A549 (cell line): ENCODE results near the gene FAM20C. TPM values are rescaled to one million over a fixed set of nuclear protein-coding genes. Genes with fewer than 3 reads are reported as not detected.

ENCODE experiments used
- ATAC-seq, 2 experiments: fragments of 200-7000 bp in 1 of 2; fragments of >200 bp in 1 of 2; cut with Nextera tagmentation in 1 of 2; cut with Tn5 transposase in 1 of 2; 3 replicates each; pipeline versions ENCODE4 v1.8.0 to v1.9.1; 2018 to 2020; ENCODE audit warnings: mild to moderate bottlenecking in 1 of 2, moderate library complexity in 1 of 2
- CTCF ChIA-PET: fragments of 300-600 bp; sonication (Branson Sonifier 250); formaldehyde crosslinking; extraction: SDS; loops from one replicate; lab custom pipeline; 2021; ENCODE audit warnings: antibody characterized with exemption, inconsistent platforms; lab: Yijun Ruan, JAX
- POLR2A ChIA-PET: fragments of 350-600 bp; formaldehyde crosslinking; extraction: SDS; loops from one replicate; lab custom pipeline; 2021; ENCODE audit warnings: antibody characterized with exemption, inconsistent platforms; lab: Yijun Ruan, JAX
- DNase-seq, 2 experiments: peaks; one replicate each; pipeline versions ENCODE4 v3.0.0 to v3.0.0-alpha.2; 2011 to 2016; ENCODE audit warnings: low read depth in 1 of 2, low spot score in 1 of 2
- FAIRE-seq: peaks from 2 replicates; lab custom pipeline; 2011; peaks lifted over from hg19 to GRCh38; lab: Jason Lieb, UNC
- H3K27ac ChIP-seq, 2 experiments: fragments of >200 bp; sonication (Bioruptor Twin); formaldehyde crosslinking; 3 replicates each; pipeline ENCODE4 v1.5.1; 2016 to 2017
- H3K4me1 ChIP-seq: fragments of >200 bp; sonication (Bioruptor Twin); formaldehyde crosslinking; 3 replicates; pipeline ENCODE4 v1.6.1; 2016
- H3K4me2 ChIP-seq: fragments of >200 bp; sonication (Bioruptor Twin); formaldehyde crosslinking; 3 replicates; pipeline ENCODE4 v1.6.1; 2016
- H3K4me3 ChIP-seq: fragments of >200 bp; sonication (Bioruptor Twin); formaldehyde crosslinking; 3 replicates; pipeline ENCODE4 v1.5.1; 2016
- H3K9me3 ChIP-seq: fragments of >200 bp; sonication (Bioruptor Twin); formaldehyde crosslinking; 3 replicates; pipeline ENCODE4 v1.6.1; 2016
- ATOH8 ChIP-seq: fragments of 250-450 bp; sonication (Bioruptor Pico); IDR thresholded peaks from 2 replicates; pipeline ENCODE4 v1.5.0; 2020; ENCODE audit warnings: low read depth, mild to moderate bottlenecking, moderate library complexity
- BCL3 ChIP-seq: fragments of >200 bp; sonication (Bioruptor Twin); formaldehyde crosslinking; IDR thresholded peaks from 3 replicates; pipeline ENCODE4 v1.6.1; 2016
- BHLHE40 ChIP-seq: IDR thresholded peaks from 2 replicates; pipeline ENCODE4 v1.6.1; 2012; ENCODE audit warnings: low read depth, low read length, inconsistent platforms
- CHD4 ChIP-seq: fragments of 200-600 bp; sonication (generic); IDR thresholded peaks from 2 replicates; pipeline ENCODE4 v1.6.1; 2016; ENCODE audit warnings: antibody characterized with exemption, mild to moderate bottlenecking, borderline replicate concordance
- E2F6 ChIP-seq: IDR thresholded peaks from 2 replicates; pipeline ENCODE4 v1.6.1; 2012; ENCODE audit warnings: low read depth, borderline replicate concordance
- EHF ChIP-seq: fragments of 250-450 bp; sonication (Bioruptor Pico); IDR thresholded peaks from 2 replicates; pipeline ENCODE4 v1.5.0; 2020; ENCODE audit warnings: mild to moderate bottlenecking
- ELK1 ChIP-seq: fragments of 150-350 bp; IDR thresholded peaks from 2 replicates; pipeline ENCODE4 v1.6.1; 2014; ENCODE audit warnings: low read depth, mild to moderate bottlenecking, low read length
- EP300 ChIP-seq, 2 experiments: fragments of >200 bp; sonication (Bioruptor Twin); formaldehyde crosslinking; IDR thresholded peaks; 2 replicates in 1 of 2; 3 replicates in 1 of 2; pipeline ENCODE4 v1.6.1; 2016 to 2017
- FOSL2 ChIP-seq, 2 experiments: fragments of 450-650 bp in 1 of 2; fragments of >200 bp in 1 of 2; sonication (Bioruptor Twin) in 1 of 2; formaldehyde crosslinking; IDR thresholded peaks; 2 replicates each; pipeline versions ENCODE4 v1.5.0 to v1.6.1; 2016 to 2020; ENCODE audit warnings: mild to moderate bottlenecking in 1 of 2, moderate library complexity in 1 of 2
- GATA3 ChIP-seq: IDR thresholded peaks from 2 replicates; pipeline ENCODE4 v1.6.1; 2012; ENCODE audit warnings: borderline replicate concordance
- HES2 ChIP-seq: fragments of >200 bp; sonication (Bioruptor Twin); formaldehyde crosslinking; IDR thresholded peaks from 2 replicates; pipeline ENCODE4 v1.6.1; 2016
- HMGXB4 ChIP-seq: fragments of 250-450 bp; sonication (Bioruptor Pico); IDR thresholded peaks from 2 replicates; pipeline ENCODE4 v1.5.0; 2021; ENCODE audit warnings: mild to moderate bottlenecking, moderate library complexity, borderline replicate concordance
- HOXB5 ChIP-seq: fragments of 250-450 bp; sonication (Bioruptor Pico); IDR thresholded peaks from 2 replicates; pipeline ENCODE4 v1.5.0; 2020; ENCODE audit warnings: mild to moderate bottlenecking, moderate library complexity
- JUNB ChIP-seq: fragments of >200 bp; sonication (Bioruptor Twin); formaldehyde crosslinking; IDR thresholded peaks from 2 replicates; pipeline ENCODE4 v1.6.1; 2016
- KDM5A ChIP-seq: fragments of 200-600 bp; sonication (generic); IDR thresholded peaks from 2 replicates; pipeline ENCODE4 v1.6.1; 2016; ENCODE audit warnings: antibody characterized with exemption, mild to moderate bottlenecking
- MAX ChIP-seq: IDR thresholded peaks from 2 replicates; pipeline ENCODE4 v1.6.1; 2012
- MYC ChIP-seq: IDR thresholded peaks from 2 replicates; pipeline ENCODE4 v1.6.1; 2012; ENCODE audit warnings: mild to moderate bottlenecking, inconsistent platforms, low read length, improper control_type of control experiment, borderline replicate concordance
- POLR2A ChIP-seq: IDR thresholded peaks from 2 replicates; pipeline ENCODE4 v1.6.1; 2012; ENCODE audit warnings: mild to moderate bottlenecking, low read length
- POLR2AphosphoS2 ChIP-seq: conservative IDR thresholded peaks from 2 replicates; pipeline ENCODE4 v1.6.1; 2012; ENCODE audit warnings: low read length, improper control_type of control experiment, inconsistent platforms
- RAD21 ChIP-seq, 2 experiments: fragments of >200 bp in 1 of 2; sonication (Bioruptor Twin) in 1 of 2; formaldehyde crosslinking in 1 of 2; IDR thresholded peaks in 1 of 2; conservative IDR thresholded peaks in 1 of 2; 2 replicates in 1 of 2; 3 replicates in 1 of 2; pipeline ENCODE4 v1.6.1; 2012 to 2018; ENCODE audit warnings: inconsistent platforms in 1 of 2
- RARB ChIP-seq: fragments of 250-450 bp; sonication (Bioruptor Pico); IDR thresholded peaks from 2 replicates; pipeline ENCODE4 v1.8.0; 2021; ENCODE audit warnings: mild to moderate bottlenecking, moderate library complexity
- RFX5 ChIP-seq: fragments of 450-650 bp; IDR thresholded peaks from 2 replicates; pipeline ENCODE4 v1.7.1; 2014; ENCODE audit warnings: antibody characterized with exemption, mild to moderate bottlenecking, moderate library complexity
- SREBF2 ChIP-seq: fragments of 450-650 bp; IDR thresholded peaks from 2 replicates; pipeline ENCODE4 v1.6.1; 2014; ENCODE audit warnings: mild to moderate bottlenecking, moderate library complexity
- TFCP2L1 ChIP-seq: fragments of 250-450 bp; sonication (Bioruptor Pico); IDR thresholded peaks from 2 replicates; pipeline ENCODE4 v1.5.0; 2021; ENCODE audit warnings: mild to moderate bottlenecking
- ZFP36 ChIP-seq: fragments of 450-650 bp; IDR thresholded peaks from 2 replicates; pipeline ENCODE4 v1.6.1; 2014; ENCODE audit warnings: borderline replicate concordance; ENCODE audit not compliant: partially characterized antibody
- ZNF302 ChIP-seq: fragments of 250-450 bp; sonication (Bioruptor Pico); IDR thresholded peaks from 2 replicates; pipeline ENCODE4 v1.9.0; 2021; ENCODE audit warnings: inconsistent platforms, mild to moderate bottlenecking, moderate library complexity
- ZSCAN20 ChIP-seq: fragments of 250-450 bp; sonication (Bioruptor Pico); IDR thresholded peaks from 2 replicates; pipeline ENCODE4 v1.8.0; 2022; ENCODE audit warnings: mild to moderate bottlenecking, moderate library complexity
- WGBS: methylation state at CpG from one replicate; pipeline ENCODE4 v1.1.6; 2017; ENCODE audit errors: missing lambda C conversion rate; 5-methylcytosine and 5-hydroxymethylcytosine counted together
- polyA plus RNA-seq, 4 experiments: library from polyadenylated mRNA; depleted of rRNA in 3 of 4; stranded (reverse); fragments of >200 nt; fragmentation: RNase III in 1 of 4; extraction: RNeasy Plus Mini Kit Qiagen cat#74134 plus additional on column Dnase treatment in 1 of 4; gene quantifications; 2 replicates in 3 of 4; 3 replicates in 1 of 4; pipeline ENCODE4 v1.2.3, GENCODE V29; 2011 to 2017

FAM20C gene
- polyA plus RNA-seq, 2 of the 4 experiments (the other 2 are of a cell fraction): 5.6 to 20.3 TPM

- TF ChIP-seq BHLHE40: no peak
- TF ChIP-seq SREBF2: no peak
Measured at GRCh38 chr7:179209-179681, 13.1 kb upstream of the FAM20C start (continued).

- Histone ChIP-seq H3K9me3 (no peaks in the 10 kb centered on the region), H3K27ac (no peak overlapping the region), H3K4me3 (no peak overlapping the region), H3K4me2 (no peak overlapping the region)
- CTCF ChIA-PET: interaction anchor here (1.4 to 1.6 kb wide), 2 partner anchors 13 to 21 kb away, joined by 3 read pairs; no protein-coding TSS in a partner anchor
- no peak for DNase-seq
- WGBS: 81% methylated on average over 13 of the region's 22 CpGs
- FAIRE-seq: no peak
- POLR2A ChIA-PET: no interaction called here
- ATAC-seq: no peak
- TF ChIP-seq RAD21 (conservative IDR thresholded peaks at IDR 0.05 in 1 of 2, IDR thresholded peaks at IDR 0.05 in 1 of 2) (no peak), EHF (CRISPR knock-in tag) (no peak), KDM5A (no peak), RARB (CRISPR knock-in tag) (no peak), HES2 (no peak), JUNB (no peak), TFCP2L1 (CRISPR knock-in tag) (no peak), RFX5 (no peak), ZNF302 (CRISPR knock-in tag) (no peak), ATOH8 (CRISPR knock-in tag) (no peak), ZSCAN20 (CRISPR knock-in tag) (no peak), ZFP36 (no peak), MAX (no peak), HOXB5 (no peak), HMGXB4 (CRISPR knock-in tag) (no peak)
- TF ChIP-seq, all 56 proteins: peak for 0
- no peaks in the 10 kb centered on the region for H3K4me1 ChIP-seq
Measured at GRCh38 chr7:179948-180694, 12.2 kb upstream of the FAM20C start.

- Histone ChIP-seq H3K4me3 (no peak overlapping the region), H3K4me2 (no peak overlapping the region), H3K4me1 (no peaks in the 10 kb centered on the region), H3K27ac (no peak overlapping the region), H3K9me3 (no peaks in the 10 kb centered on the region)
- ATAC-seq (no peak), DNase-seq (no peak), FAIRE-seq (no peak)
- CTCF ChIA-PET: no interaction called here
- POLR2A ChIA-PET: no interaction called here
- 73% methylated on average over 15 of the region's 16 CpGs for WGBS
- TF ChIP-seq ZNF302 (CRISPR knock-in tag) (no peak), FOSL2 (IDR thresholded peaks at IDR 0.05) (no peak), FOSL2 (CRISPR knock-in tag; IDR thresholded peaks at IDR 0.05) (no peak), HES2 (no peak), POLR2A (no peak), EP300 (IDR thresholded peaks at IDR 0.05) (no peak), GATA3 (no peak), ELK1 (no peak), CHD4 (no peak), E2F6 (no peak), MYC (no peak), POLR2AphosphoS2 (no peak), BCL3 (no peak), TFCP2L1 (CRISPR knock-in tag) (no peak), ATOH8 (CRISPR knock-in tag) (no peak), BHLHE40 (no peak)
Measured at GRCh38 chr7:181738-182137, 10.6 kb upstream of the FAM20C start.
